K562 (cell line): ENCODE measurements around the gene FGFRL1. TPM values are rescaled to one million over a fixed set of nuclear protein-coding genes. Genes with fewer than 3 reads are reported as not detected.

Experiments used
- ATF7 ChIP-seq: fragments of 450-650 bp; IDR thresholded peaks from 2 replicates; pipeline ENCODE4 v1.7.1; 2014; ENCODE audit warnings: mild to moderate bottlenecking, moderate library complexity
- BRD9 ChIP-seq: fragments of 450-650 bp; IDR thresholded peaks from 2 replicates; pipeline ENCODE4 v1.6.1; 2018; ENCODE audit warnings: low read depth; ENCODE audit not compliant: partially characterized antibody
- CBX1 ChIP-seq: sonication (generic); IDR thresholded peaks from 2 replicates; pipeline ENCODE4 v1.6.1; 2016; ENCODE audit warnings: antibody characterized with exemption, low read depth, mild to moderate bottlenecking
- CCAR2 ChIP-seq: fragments of 200-400 bp; formaldehyde crosslinking; IDR thresholded peaks from 2 replicates; pipeline ENCODE4 v1.6.1; 2017; ENCODE audit warnings: mild to moderate bottlenecking, low read depth, low read length
- HCFC1 ChIP-seq: IDR thresholded peaks from 2 replicates; pipeline ENCODE4 v1.6.1; 2012; ENCODE audit warnings: low read depth, low read length, improper control_type of control experiment
- HDAC1 ChIP-seq, 2 experiments: fragments of 450-650 bp; IDR thresholded peaks; 2 replicates each; pipeline ENCODE4 v1.6.1; 2016 to 2017; ENCODE audit warnings: inconsistent platforms in 1 of 2, mild to moderate bottlenecking in 1 of 2, moderate library complexity in 1 of 2
- KLF1 ChIP-seq: fragments of 450-650 bp; IDR thresholded peaks from 2 replicates; pipeline ENCODE4 v1.6.1; 2016; ENCODE audit warnings: missing genetic modification characterization, missing compliant biosample characterization
- L3MBTL2 ChIP-seq: fragments of 450-650 bp; IDR thresholded peaks from 2 replicates; pipeline ENCODE4 v1.6.1; 2016; ENCODE audit warnings: mild to moderate bottlenecking, moderate library complexity
- NCOR1 ChIP-seq: fragments of 450-650 bp; IDR thresholded peaks from 2 replicates; pipeline ENCODE4 v1.6.1; 2016; ENCODE audit warnings: mild to moderate bottlenecking, moderate library complexity
- NEUROD1 ChIP-seq: fragments of 150-350 bp; IDR thresholded peaks from 2 replicates; pipeline ENCODE4 v1.6.1; 2014; ENCODE audit warnings: borderline replicate concordance, low read length, low read depth; ENCODE audit not compliant: partially characterized antibody
- PML ChIP-seq: IDR thresholded peaks from 2 replicates; pipeline ENCODE4 v1.6.1; 2012; ENCODE audit warnings: low read length, inconsistent platforms
- POLR2A ChIP-seq: fragments of 450-650 bp; conservative IDR thresholded peaks from 2 replicates; pipeline ENCODE4 v1.6.1; 2016
- POLR2B ChIP-seq: fragments of 450-650 bp; IDR thresholded peaks from 2 replicates; pipeline ENCODE4 v1.6.1; 2018; ENCODE audit warnings: low read depth; ENCODE audit not compliant: partially characterized antibody
- RCOR1 ChIP-seq, 2 experiments: IDR thresholded peaks; 2 replicates each; pipeline ENCODE4 v1.6.1; 2012; ENCODE audit warnings: low read depth in 2 of 2, low read length in 2 of 2, borderline replicate concordance in 1 of 2, improper control_type of control experiment in 1 of 2
- SAP30 ChIP-seq: fragments of 200-600 bp; sonication (generic); IDR thresholded peaks from 2 replicates; pipeline ENCODE4 v1.6.1; 2012; ENCODE audit warnings: borderline replicate concordance, low read depth, mild to moderate bottlenecking, moderate library complexity, low read length, control low read depth, inconsistent platforms; ENCODE audit not compliant: insufficient read depth, poor library complexity, severe bottlenecking
- TAF1 ChIP-seq: IDR thresholded peaks from 2 replicates; pipeline ENCODE4 v1.6.1; 2011; ENCODE audit warnings: mild to moderate bottlenecking, low read length, moderate library complexity; ENCODE audit not compliant: insufficient read depth, control insufficient read depth, severe bottlenecking; ENCODE audit errors: extremely low read depth
- TRIM24 ChIP-seq, 2 experiments: fragments of 450-650 bp; IDR thresholded peaks; 2 replicates each; pipeline ENCODE4 v1.6.1; 2016
- ZNF830 ChIP-seq: fragments of 250-450 bp; sonication (Bioruptor Pico); IDR thresholded peaks from 2 replicates; pipeline ENCODE4 v1.5.0; 2021; ENCODE audit warnings: mild to moderate bottlenecking
- polyA plus RNA-seq, 8 experiments: library from polyadenylated mRNA; depleted of rRNA in 4 of 8; stranded (reverse) in 5 of 8; unstranded in 3 of 8; fragments of >200 nt; fragmentation: Nextera tagmentation in 2 of 8; fragmentation: Illumina TruSeq in 1 of 8; extraction: Ambion mirVana in 2 of 8; extraction: Trizol in 1 of 8; gene quantifications; 2 replicates each; pipeline versions ENCODE4 v1.2.1 to v1.2.3, GENCODE V29; 2011 to 2014; ENCODE audit warnings: inconsistent platforms in 1 of 8, missing spikeins in 1 of 8
- total RNA-seq, 7 experiments: library from RNA; depleted of rRNA in 6 of 7; stranded (reverse); fragments of >200 nt in 6 of 7; fragmentation: Illumina TruSeq in 2 of 7; extraction: Trizol in 2 of 7; gene quantifications; 2 replicates each; pipeline versions ENCODE4 v1.2.1 to v1.2.3, GENCODE V29; 2011 to 2021; ENCODE audit warnings: low replicate concordance in 1 of 7
- TF ChIP-seq, protein P1 (sequence below): sonication (generic); formaldehyde crosslinking; IDR thresholded peaks from 2 replicates; pipeline ENCODE4 v1.8.1; 2023; ENCODE audit warnings: mild to moderate bottlenecking, missing genetic modification reagents
- TF ChIP-seq, protein P2 (sequence below): fragments of 200-800 bp; sonication (Bioruptor generic); IDR thresholded peaks from 2 replicates; pipeline ENCODE4 v1.6.1; 2017; ENCODE audit warnings: missing genetic modification characterization, missing compliant biosample characterization
- TF ChIP-seq, protein P3 (sequence below): fragments of 450-650 bp; IDR thresholded peaks from 2 replicates; pipeline ENCODE4 v1.6.1; 2016; ENCODE audit warnings: borderline replicate concordance
- TF ChIP-seq, protein P4 (sequence below): fragments of 450-650 bp; IDR thresholded peaks from 2 replicates; pipeline ENCODE4 v1.6.1; 2016

FGFRL1 gene
- total and polyA plus RNA-seq, 9 of the 15 experiments (the other 6 are each of a cell fraction or from before 2014, with no cell fraction given): 0.34 to 49.9 (median 14.6) TPM

DNA sequence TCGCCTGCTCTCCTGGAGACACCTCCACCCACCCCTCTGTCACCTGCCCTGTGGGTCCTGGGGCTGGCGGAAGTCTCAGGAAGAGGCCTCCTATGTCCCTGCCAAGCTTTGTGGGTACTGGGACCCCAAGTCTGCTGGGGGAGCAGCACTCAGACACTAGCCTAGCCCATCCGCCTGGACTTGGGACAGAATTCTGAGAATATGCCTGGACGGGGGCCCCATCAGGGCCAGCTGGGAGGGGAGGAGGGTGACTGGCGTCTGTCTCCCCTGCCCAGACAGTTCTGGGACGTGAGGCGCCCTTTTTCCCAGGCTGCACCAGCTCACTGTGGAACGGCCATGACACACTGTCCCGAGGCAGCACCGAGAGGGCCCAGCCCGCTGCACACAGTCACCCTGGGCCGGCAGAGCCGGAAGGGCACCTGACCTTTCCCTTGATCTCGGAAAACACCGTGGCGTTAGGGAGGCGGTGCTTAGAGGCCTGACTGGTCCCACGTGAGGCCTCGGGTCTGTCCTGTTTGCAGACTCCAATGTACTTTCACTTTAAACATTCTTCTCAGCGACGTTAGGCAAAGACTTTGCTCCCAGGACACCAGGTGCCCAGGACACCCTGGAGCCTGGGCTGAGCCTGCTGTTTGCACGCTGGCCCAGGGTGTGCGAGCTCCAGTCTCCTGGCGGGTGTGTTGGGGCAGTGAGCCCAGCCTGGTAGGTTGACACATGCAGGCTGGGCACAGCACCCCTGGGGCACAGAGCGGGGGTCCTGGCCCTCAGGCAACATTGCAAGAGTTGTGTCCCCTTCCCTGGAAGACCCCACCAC, 18.9 kb upstream of the FGFRL1 start (continued):
- TF ChIP-seq SAP30 (peak; percentile 50), TRIM24 (IDR thresholded peaks at IDR 0.05) (0 out of 4 replicates have a peak, but pooled peaks of 1 of the 2 experiments have one; percentile 43), PML (peak; percentile 48; the same call in 1 of the 2 replicates), TAF1 (peak; percentile 59), L3MBTL2 (peak; percentile 82), POLR2B (peak; percentile 82), HCFC1 (peak; percentile 32; the same call in 1 of the 2 replicates), CBX1 (peak; percentile 70), POLR2A (peak; percentile 75), RCOR1 (IDR thresholded peaks at IDR 0.05; ENCODE audit: borderline replicate concordance in 1 of 2, low read depth in 2 of 2, low read length in 2 of 2) (peak in 1 of 2 experiments; percentile 19; a peak in 1 of 4 replicates), BRD9 (peak; percentile 29), ATF7 (no peak; the same call in 1 of the 2 replicates), NEUROD1 (peak; percentile 13), HDAC1 (IDR thresholded peaks at IDR 0.05) (peak in 1 of 2 experiments; percentile 52; a peak in 1 of 4 replicates), CCAR2 (no peak), KLF1 (no peak), ZNF830 (CRISPR knock-in tag) (no peak), NCOR1 (peak; percentile 45)
- TF ChIP-seq, protein P1, sequence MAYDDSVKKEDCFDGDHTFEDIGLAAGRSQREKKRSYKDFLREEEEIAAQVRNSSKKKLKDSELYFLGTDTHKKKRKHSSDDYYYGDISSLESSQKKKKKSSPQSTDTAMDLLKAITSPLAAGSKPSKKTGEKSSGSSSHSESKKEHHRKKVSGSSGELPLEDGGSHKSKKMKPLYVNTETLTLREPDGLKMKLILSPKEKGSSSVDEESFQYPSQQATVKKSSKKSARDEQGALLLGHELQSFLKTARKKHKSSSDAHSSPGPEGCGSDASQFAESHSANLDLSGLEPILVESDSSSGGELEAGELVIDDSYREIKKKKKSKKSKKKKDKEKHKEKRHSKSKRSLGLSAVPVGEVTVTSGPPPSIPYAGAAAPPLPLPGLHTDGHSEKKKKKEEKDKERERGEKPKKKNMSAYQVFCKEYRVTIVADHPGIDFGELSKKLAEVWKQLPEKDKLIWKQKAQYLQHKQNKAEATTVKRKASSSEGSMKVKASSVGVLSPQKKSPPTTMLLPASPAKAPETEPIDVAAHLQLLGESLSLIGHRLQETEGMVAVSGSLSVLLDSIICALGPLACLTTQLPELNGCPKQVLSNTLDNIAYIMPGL: peak; percentile 69; the same call in 1 of the 2 replicates
- TF ChIP-seq, protein P2, sequence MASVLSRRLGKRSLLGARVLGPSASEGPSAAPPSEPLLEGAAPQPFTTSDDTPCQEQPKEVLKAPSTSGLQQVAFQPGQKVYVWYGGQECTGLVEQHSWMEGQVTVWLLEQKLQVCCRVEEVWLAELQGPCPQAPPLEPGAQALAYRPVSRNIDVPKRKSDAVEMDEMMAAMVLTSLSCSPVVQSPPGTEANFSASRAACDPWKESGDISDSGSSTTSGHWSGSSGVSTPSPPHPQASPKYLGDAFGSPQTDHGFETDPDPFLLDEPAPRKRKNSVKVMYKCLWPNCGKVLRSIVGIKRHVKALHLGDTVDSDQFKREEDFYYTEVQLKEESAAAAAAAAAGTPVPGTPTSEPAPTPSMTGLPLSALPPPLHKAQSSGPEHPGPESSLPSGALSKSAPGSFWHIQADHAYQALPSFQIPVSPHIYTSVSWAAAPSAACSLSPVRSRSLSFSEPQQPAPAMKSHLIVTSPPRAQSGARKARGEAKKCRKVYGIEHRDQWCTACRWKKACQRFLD (CRISPR knock-in tag): peak; percentile 66; the same call in 1 of the 2 replicates
- TF ChIP-seq, protein P3, sequence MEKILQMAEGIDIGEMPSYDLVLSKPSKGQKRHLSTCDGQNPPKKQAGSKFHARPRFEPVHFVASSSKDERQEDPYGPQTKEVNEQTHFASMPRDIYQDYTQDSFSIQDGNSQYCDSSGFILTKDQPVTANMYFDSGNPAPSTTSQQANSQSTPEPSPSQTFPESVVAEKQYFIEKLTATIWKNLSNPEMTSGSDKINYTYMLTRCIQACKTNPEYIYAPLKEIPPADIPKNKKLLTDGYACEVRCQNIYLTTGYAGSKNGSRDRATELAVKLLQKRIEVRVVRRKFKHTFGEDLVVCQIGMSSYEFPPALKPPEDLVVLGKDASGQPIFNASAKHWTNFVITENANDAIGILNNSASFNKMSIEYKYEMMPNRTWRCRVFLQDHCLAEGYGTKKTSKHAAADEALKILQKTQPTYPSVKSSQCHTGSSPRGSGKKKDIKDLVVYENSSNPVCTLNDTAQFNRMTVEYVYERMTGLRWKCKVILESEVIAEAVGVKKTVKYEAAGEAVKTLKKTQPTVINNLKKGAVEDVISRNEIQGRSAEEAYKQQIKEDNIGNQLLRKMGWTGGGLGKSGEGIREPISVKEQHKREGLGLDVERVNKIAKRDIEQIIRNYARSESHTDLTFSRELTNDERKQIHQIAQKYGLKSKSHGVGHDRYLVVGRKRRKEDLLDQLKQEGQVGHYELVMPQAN: peak; percentile 47; the same call in 1 of the 2 replicates
- TF ChIP-seq, protein P4, sequence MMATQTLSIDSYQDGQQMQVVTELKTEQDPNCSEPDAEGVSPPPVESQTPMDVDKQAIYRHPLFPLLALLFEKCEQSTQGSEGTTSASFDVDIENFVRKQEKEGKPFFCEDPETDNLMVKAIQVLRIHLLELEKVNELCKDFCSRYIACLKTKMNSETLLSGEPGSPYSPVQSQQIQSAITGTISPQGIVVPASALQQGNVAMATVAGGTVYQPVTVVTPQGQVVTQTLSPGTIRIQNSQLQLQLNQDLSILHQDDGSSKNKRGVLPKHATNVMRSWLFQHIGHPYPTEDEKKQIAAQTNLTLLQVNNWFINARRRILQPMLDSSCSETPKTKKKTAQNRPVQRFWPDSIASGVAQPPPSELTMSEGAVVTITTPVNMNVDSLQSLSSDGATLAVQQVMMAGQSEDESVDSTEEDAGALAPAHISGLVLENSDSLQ: 0 out of 2 replicates have a peak, but pooled peaks have one; percentile 25
